ENCODE measurements around the gene KCMF1. TPM values are rescaled to one million over a fixed set of nuclear protein-coding genes. Genes with fewer than 3 reads are reported as not detected.
A peak's percentile ranks its signal among the peaks of the same experiment; 100 is the strongest.

KCMF1 gene
- total and polyA plus RNA-seq, 2 experiments from 2014 or later: 30.7 to 47.8 TPM

GRCh38 chr2:85034158-85034557 lies 63.2 kb downstream of the KCMF1 start:
- TF ChIP-seq CTCF (IDR thresholded peaks at IDR 0.05; ENCODE audit: low read depth, low read length): no peak
- Histone ChIP-seq H3K4me1 (ENCODE audit: low read depth) (no peaks in the 10 kb centered on the region), H3K36me3 (peaks cover 39% of the 10 kb centered on the region), H3K9me3 (ENCODE audit: low read depth) (no peaks in the 10 kb centered on the region), H3K27me3 (no peaks in the 10 kb centered on the region), H3K27ac (no peak overlapping the region), H3K4me3 (no peak overlapping the region)
- DNase-seq (ENCODE audit: low read depth in 1 of 2, low spot score in 1 of 2): no peak

- Histone ChIP-seq H3K9me3 (ENCODE audit: low read depth) (no peaks in the 10 kb centered on the region), H3K4me3 (no peak overlapping the region), H3K27me3 (no peaks in the 10 kb centered on the region), H3K27ac (no peak overlapping the region), H3K36me3 (peaks cover 38% of the 10 kb centered on the region), H3K4me1 (ENCODE audit: low read depth) (no peaks in the 10 kb centered on the region)
- TF ChIP-seq CTCF (IDR thresholded peaks at IDR 0.05; ENCODE audit: low read depth, low read length): no peak
- DNase-seq (ENCODE audit: low read depth in 1 of 2, low spot score in 1 of 2): no peak
These were observed 66.7 kb downstream of the KCMF1 start for GRCh38 chr2:85037622-85038021.

- no peak overlapping the region for H3K27ac ChIP-seq
- no peaks in the 10 kb centered on the region for H3K27me3 ChIP-seq
- no peak overlapping the region for H3K4me3 ChIP-seq
- peak in 1 of 2 donors; percentile 43 for DNase-seq (ENCODE audit: low read depth in 1 of 2, low spot score in 1 of 2)
- H3K4me1 ChIP-seq (ENCODE audit: low read depth): no peaks in the 10 kb centered on the region
- H3K36me3 ChIP-seq: peaks cover 41% of the 10 kb centered on the region
- no peaks in the 10 kb centered on the region for H3K9me3 ChIP-seq (ENCODE audit: low read depth)
- no peak for TF ChIP-seq CTCF (IDR thresholded peaks at IDR 0.05; ENCODE audit: low read depth, low read length)
These were observed 71.4 kb downstream of the KCMF1 start for GRCh38 chr2:85042330-85042729.

GRCh38 chr2:85048534-85048933 lies 77.6 kb downstream of the KCMF1 start:
- Histone ChIP-seq H3K27me3 (no peaks in the 10 kb centered on the region), H3K36me3 (peaks cover 52% of the 10 kb centered on the region), H3K9me3 (ENCODE audit: low read depth) (no peaks in the 10 kb centered on the region), H3K4me1 (ENCODE audit: low read depth) (no peaks in the 10 kb centered on the region), H3K27ac (peak overlapping the region; percentile 38), H3K4me3 (no peak overlapping the region)
- DNase-seq (ENCODE audit: low read depth in 1 of 2, low spot score in 1 of 2): no peak
- no peak for TF ChIP-seq CTCF (IDR thresholded peaks at IDR 0.05; ENCODE audit: low read depth, low read length)

GRCh38 chr2:85049236-85049635 lies 78.3 kb downstream of the KCMF1 start:
- H3K36me3 ChIP-seq: peaks cover 55% of the 10 kb centered on the region
- TF ChIP-seq CTCF (IDR thresholded peaks at IDR 0.05; ENCODE audit: low read depth, low read length): no peak
- DNase-seq (ENCODE audit: low read depth in 1 of 2, low spot score in 1 of 2): no peak
- H3K4me1 ChIP-seq (ENCODE audit: low read depth): no peaks in the 10 kb centered on the region
- no peak overlapping the region for H3K4me3 ChIP-seq
- peak overlapping the region; percentile 38 for H3K27ac ChIP-seq
- H3K27me3 ChIP-seq: no peaks in the 10 kb centered on the region
- H3K9me3 ChIP-seq (ENCODE audit: low read depth): no peaks in the 10 kb centered on the region

- Histone ChIP-seq H3K27me3 (no peaks in the 10 kb centered on the region), H3K27ac (no peak overlapping the region), H3K4me1 (ENCODE audit: low read depth) (no peaks in the 10 kb centered on the region), H3K9me3 (ENCODE audit: low read depth) (no peaks in the 10 kb centered on the region), H3K36me3 (peaks cover 41% of the 10 kb centered on the region), H3K4me3 (no peak overlapping the region)
- no peak for TF ChIP-seq CTCF (IDR thresholded peaks at IDR 0.05; ENCODE audit: low read depth, low read length)
- DNase-seq (ENCODE audit: low read depth in 1 of 2, low spot score in 1 of 2): no peak
These were observed 82.8 kb downstream of the KCMF1 start for GRCh38 chr2:85053802-85054201.
